Mammary epithelial cell (primary cell): ENCODE results near the gene SNTB2.

Experiments
- CTCF ChIP-seq, 2 donors: IDR thresholded peaks in 1 of 2; conservative IDR thresholded peaks in 1 of 2; 2 replicates each; pipeline ENCODE4 v1.5.1; 2011 to 2012; ENCODE audit warnings: inconsistent platforms in 2 of 2, low read length in 2 of 2, mild to moderate bottlenecking in 2 of 2, control low read depth in 1 of 2, low read depth in 1 of 2; ENCODE audit not compliant: insufficient read depth in 1 of 2; ENCODE audit errors: extremely low read depth in 1 of 2
- EZH2 ChIP-seq: IDR thresholded peaks from 2 replicates; pipeline ENCODE4 v1.6.1; 2012; ENCODE audit warnings: low read length, inconsistent platforms, borderline replicate concordance

GRCh38 chr16:69270831-69271230 lies 83.9 kb downstream of the SNTB2 start:
- TF ChIP-seq EZH2, result no peak
- no peak for TF ChIP-seq CTCF (conservative IDR thresholded peaks at IDR 0.05 in 1 of 2, IDR thresholded peaks at IDR 0.05 in 1 of 2; ENCODE audit: extremely low read depth in 1 of 2, insufficient read depth in 1 of 2, low read depth in 1 of 2, low read length in 2 of 2)
